Chondrocyte (in vitro differentiated cells): ENCODE results near the gene MED28. TPM values are rescaled to one million over a fixed set of nuclear protein-coding genes. Genes with fewer than 3 reads are reported as not detected.
"Not testable (repeated sequence)": the region's sequence is repeated elsewhere in the genome, so short reads cannot be mapped to it uniquely, and the experiment has no call there.

ENCODE experiments used
- DNase-seq: peaks from one replicate; pipeline ENCODE4 v3.0.0; 2021; ENCODE audit warnings: mixed read lengths, low spot score
- H3K27ac Mint-ChIP-seq: one replicate; pipeline ENCODE4 v1.8.0; 2021; ENCODE audit warnings: mild to moderate bottlenecking, moderate library complexity, mixed read lengths; ENCODE audit not compliant: unreplicated experiment
- H3K27me3 Mint-ChIP-seq: 2 replicates; pipeline ENCODE4 v1.8.0; 2021; ENCODE audit warnings: low read depth, mixed read lengths
- H3K36me3 Mint-ChIP-seq: 2 replicates; pipeline ENCODE4 v1.8.0; 2021; ENCODE audit warnings: low read depth, mixed read lengths
- H3K4me1 Mint-ChIP-seq: 2 replicates; pipeline ENCODE4 v1.8.0; 2021; ENCODE audit warnings: low read depth, mild to moderate bottlenecking, mixed read lengths
- H3K4me3 Mint-ChIP-seq: one replicate; pipeline ENCODE4 v1.8.0; 2021; ENCODE audit warnings: mild to moderate bottlenecking, moderate library complexity, mixed read lengths; ENCODE audit not compliant: unreplicated experiment
- H3K9me3 Mint-ChIP-seq: 2 replicates; pipeline ENCODE4 v1.8.0; 2021; ENCODE audit warnings: low read depth, mixed read lengths
- total RNA-seq: library from RNA; stranded (reverse); gene quantifications from 3 replicates; pipeline ENCODE4 v1.2.1, GENCODE V29; 2021
- TF ChIP-seq, protein P1 (sequence below): fragments of 200-600 bp; sonication (generic); IDR thresholded peaks from 2 replicates; pipeline ENCODE4 v1.5.0; 2021; ENCODE audit warnings: antibody characterized with exemption, mild to moderate bottlenecking, moderate library complexity

The MED28 gene
- total RNA-seq, 1 donor from 2014 or later = 29.8 TPM

DNA sequence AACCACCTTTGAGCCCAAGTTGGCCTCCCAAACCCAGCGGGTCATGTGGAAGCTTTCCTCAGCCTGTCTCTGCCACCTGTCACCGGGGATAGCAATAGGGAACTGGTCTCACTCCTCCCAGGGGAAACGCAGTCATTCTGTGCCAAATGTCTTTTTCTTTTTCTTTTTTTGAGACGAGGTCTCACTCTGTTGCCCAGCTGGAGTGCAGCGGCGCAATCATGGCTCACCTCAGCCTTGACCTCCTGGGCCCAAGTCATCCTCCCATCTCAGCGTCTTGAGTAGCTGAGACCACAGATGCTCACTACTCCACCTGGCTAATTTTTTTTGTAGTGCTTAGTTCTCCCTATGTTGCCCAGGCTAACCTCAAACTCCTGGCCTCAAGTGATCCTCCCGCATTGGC lies 40.3 kb downstream of the MED28 start:
- Mint-ChIP-seq H3K9me3 (no peaks in the 10 kb centered on the region), H3K36me3 (no peaks in the 10 kb centered on the region), H3K27ac (no peak overlapping the region), H3K27me3 (peaks cover 26% of the 10 kb centered on the region), H3K4me3 (no peak overlapping the region), H3K4me1 (no peaks in the 10 kb centered on the region)
- DNase-seq = no peak
- TF ChIP-seq, protein P1, sequence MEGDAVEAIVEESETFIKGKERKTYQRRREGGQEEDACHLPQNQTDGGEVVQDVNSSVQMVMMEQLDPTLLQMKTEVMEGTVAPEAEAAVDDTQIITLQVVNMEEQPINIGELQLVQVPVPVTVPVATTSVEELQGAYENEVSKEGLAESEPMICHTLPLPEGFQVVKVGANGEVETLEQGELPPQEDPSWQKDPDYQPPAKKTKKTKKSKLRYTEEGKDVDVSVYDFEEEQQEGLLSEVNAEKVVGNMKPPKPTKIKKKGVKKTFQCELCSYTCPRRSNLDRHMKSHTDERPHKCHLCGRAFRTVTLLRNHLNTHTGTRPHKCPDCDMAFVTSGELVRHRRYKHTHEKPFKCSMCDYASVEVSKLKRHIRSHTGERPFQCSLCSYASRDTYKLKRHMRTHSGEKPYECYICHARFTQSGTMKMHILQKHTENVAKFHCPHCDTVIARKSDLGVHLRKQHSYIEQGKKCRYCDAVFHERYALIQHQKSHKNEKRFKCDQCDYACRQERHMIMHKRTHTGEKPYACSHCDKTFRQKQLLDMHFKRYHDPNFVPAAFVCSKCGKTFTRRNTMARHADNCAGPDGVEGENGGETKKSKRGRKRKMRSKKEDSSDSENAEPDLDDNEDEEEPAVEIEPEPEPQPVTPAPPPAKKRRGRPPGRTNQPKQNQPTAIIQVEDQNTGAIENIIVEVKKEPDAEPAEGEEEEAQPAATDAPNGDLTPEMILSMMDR = no peak

DNA sequence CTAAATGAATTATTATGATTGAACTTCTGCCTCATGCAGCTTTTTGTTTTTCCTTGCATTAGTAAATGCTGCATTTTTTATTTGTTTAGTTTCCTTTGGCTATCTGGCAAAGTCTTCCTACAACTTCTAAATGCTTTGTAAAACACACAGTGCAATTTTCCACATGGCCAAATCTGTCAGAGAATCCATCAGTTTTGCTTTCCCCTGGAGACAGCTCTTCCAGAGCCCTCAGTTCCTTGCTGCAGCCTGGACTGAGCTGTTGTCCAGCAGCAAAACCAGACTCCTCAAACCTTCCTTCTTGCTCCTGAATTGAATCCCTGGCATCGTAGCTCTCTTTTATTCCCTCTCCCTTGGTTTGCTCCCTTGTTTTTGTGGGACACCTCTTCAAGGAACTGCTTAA lies 42.6 kb downstream of the MED28 start:
- H3K9me3 Mint-ChIP-seq = no peaks in the 10 kb centered on the region
- H3K4me3 Mint-ChIP-seq = no peak overlapping the region
- H3K36me3 Mint-ChIP-seq = no peaks in the 10 kb centered on the region
- H3K4me1 Mint-ChIP-seq = no peaks in the 10 kb centered on the region
- TF ChIP-seq, protein P1 = no peak
- H3K27me3 Mint-ChIP-seq = peaks cover 24% of the 10 kb centered on the region
- no peak for DNase-seq
- no peak overlapping the region for H3K27ac Mint-ChIP-seq

- H3K27ac Mint-ChIP-seq = no peak overlapping the region
- no peaks in the 10 kb centered on the region for H3K36me3 Mint-ChIP-seq
- no peak overlapping the region for H3K4me3 Mint-ChIP-seq
- peaks cover 24% of the 10 kb centered on the region for H3K27me3 Mint-ChIP-seq
- H3K4me1 Mint-ChIP-seq = no peaks in the 10 kb centered on the region
- DNase-seq = no peak
- TF ChIP-seq, protein P1 = no peak
- H3K9me3 Mint-ChIP-seq = no peaks in the 10 kb centered on the region
Measured at GRCh38 chr4:17657849-17658248, 43.4 kb downstream of the MED28 start.

DNA sequence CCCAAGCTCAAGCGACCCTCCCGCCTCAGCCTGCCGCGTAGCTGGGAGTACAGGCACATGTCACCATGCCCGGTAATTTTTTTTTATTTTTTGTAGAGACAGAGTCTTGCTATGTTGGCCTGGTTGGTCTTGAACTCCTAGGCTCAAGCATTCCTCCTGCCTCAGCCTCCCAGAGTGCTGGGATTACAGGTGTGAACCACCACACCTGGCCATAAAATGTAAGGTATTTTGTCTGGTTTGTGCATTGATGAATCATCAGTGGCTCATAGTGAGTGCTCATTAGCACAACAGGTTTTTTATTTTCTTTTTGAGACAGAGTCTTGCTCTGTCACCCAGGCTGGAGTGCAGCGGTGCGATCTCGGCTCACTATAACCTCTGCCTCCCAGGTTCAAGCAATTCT lies 44.8 kb downstream of the MED28 start:
- not testable (repeated sequence) for H3K9me3 Mint-ChIP-seq, H3K36me3 Mint-ChIP-seq, H3K4me3 Mint-ChIP-seq, H3K4me1 Mint-ChIP-seq, DNase-seq, H3K27ac Mint-ChIP-seq
- peaks cover 24% of the 10 kb centered on the region for H3K27me3 Mint-ChIP-seq

GRCh38 chr4:17662694-17663093 lies 48.3 kb downstream of the MED28 start:
- H3K27ac Mint-ChIP-seq = no peak overlapping the region
- no peaks in the 10 kb centered on the region for H3K36me3 Mint-ChIP-seq
- no peaks in the 10 kb centered on the region for H3K9me3 Mint-ChIP-seq
- TF ChIP-seq, protein P1 = no peak
- no peak for DNase-seq
- H3K4me1 Mint-ChIP-seq = no peaks in the 10 kb centered on the region
- H3K27me3 Mint-ChIP-seq = peaks cover 9% of the 10 kb centered on the region
- H3K4me3 Mint-ChIP-seq = no peak overlapping the region

DNA sequence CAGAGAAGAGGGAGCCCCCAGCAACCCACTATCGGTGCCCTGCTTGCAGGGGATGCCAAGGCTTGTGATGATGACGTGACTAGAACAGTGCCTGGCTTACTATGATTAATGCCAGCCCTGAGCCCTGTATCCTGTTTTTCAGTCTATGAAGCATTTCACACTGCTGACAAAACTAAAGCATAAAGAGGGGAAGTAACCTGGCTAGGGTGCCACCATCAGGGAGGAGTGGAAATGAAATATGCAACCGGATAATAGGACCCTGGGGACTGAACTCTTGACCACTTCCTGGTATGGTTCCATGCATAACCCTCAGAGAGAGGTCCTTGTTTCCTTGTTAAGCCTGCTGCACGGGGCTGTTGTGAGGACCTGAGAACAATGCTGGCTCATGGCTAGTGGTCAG lies 50.3 kb downstream of the MED28 start:
- DNase-seq = no peak
- H3K4me3 Mint-ChIP-seq = no peak overlapping the region
- no peak overlapping the region for H3K27ac Mint-ChIP-seq
- no peaks in the 10 kb centered on the region for H3K9me3 Mint-ChIP-seq
- TF ChIP-seq, protein P1 = no peak
- H3K27me3 Mint-ChIP-seq = peaks cover 2% of the 10 kb centered on the region
- no peaks in the 10 kb centered on the region for H3K36me3 Mint-ChIP-seq
- no peaks in the 10 kb centered on the region for H3K4me1 Mint-ChIP-seq
